ENCODE measurements around the gene SDK2. TPM values are rescaled to one million over a fixed set of nuclear protein-coding genes. Genes with fewer than 3 reads are reported as not detected.

SDK2 gene
- polyA plus RNA-seq, 1 of the 3 experiments (the other 2 are of a cell fraction): 0.02 TPM

- Histone ChIP-seq H3K79me2 (ENCODE audit: insufficient read depth) (no peaks in the 10 kb centered on the region), H3K4me3 (ENCODE audit: low read depth in 2 of 2, low read length in 1 of 2) (no peak overlapping the region), H2AFZ (ENCODE audit: low read depth) (no peak overlapping the region), H3F3A (replicated peaks; ENCODE audit: insufficient read depth) (no peaks in the 10 kb centered on the region), H3K27me3 (ENCODE audit: insufficient read depth) (no peaks in the 10 kb centered on the region), H3K36me3 (replicated peaks in 1 of 2; ENCODE audit: control insufficient read depth in 1 of 2, insufficient read depth in 2 of 2, low read length in 1 of 2) (no peaks in the 10 kb centered on the region), H3K9me3 (no peaks in the 10 kb centered on the region), H3K4me1 (ENCODE audit: control insufficient read depth in 1 of 2, insufficient read depth in 2 of 2, low read depth in 1 of 2, low read length in 1 of 2) (peaks cover 0 to 3% of the 10 kb centered on the region in 2 experiments; a peak in 1 of 4 replicates), H3K9ac (no peak overlapping the region), H3K27ac (ENCODE audit: low read depth in 2 of 2, low read length in 1 of 2) (no peak overlapping the region), H3K9me2 (no peaks in the 10 kb centered on the region), H3K4me2 (no peak overlapping the region), H4K20me1 (ENCODE audit: insufficient read depth) (no peaks in the 10 kb centered on the region)
- WGBS (ENCODE audit: low lambda C conversion rate): 36% methylated on average over 5 of the region's 5 CpGs
- ChIA-PET POLR2A (no interaction called here), CTCF (interaction anchor here (1.2 to 1.7 kb wide), 3 partner anchors 10 to 189 kb away, joined by 3 to 5 read pairs (median 4); no protein-coding TSS in a partner anchor)
- TF ChIP-seq FOSL2 (IDR thresholded peaks at IDR 0.05; ENCODE audit: borderline replicate concordance, low read depth) (no peak), RCOR1 (IDR thresholded peaks at IDR 0.05; ENCODE audit: low read length) (no peak), EP300 (IDR thresholded peaks at IDR 0.05; ENCODE audit: borderline replicate concordance in 1 of 2, low read depth in 1 of 2, low read length in 1 of 2) (no peak), REST (IDR thresholded peaks at IDR 0.05; ENCODE audit: low read depth, low read length) (no peak), JUND (IDR thresholded peaks at IDR 0.05) (no peak)
- no peak for DNase-seq
These were observed 122.9 kb downstream of the SDK2 start for GRCh38 chr17:73521376-73521775.

- POLR2A ChIA-PET: no interaction called here
- H3K9me2 ChIP-seq: no peaks in the 10 kb centered on the region
- DNase-seq: no peak
- H3K79me2 ChIP-seq (ENCODE audit: insufficient read depth): no peaks in the 10 kb centered on the region
- H3F3A ChIP-seq (replicated peaks; ENCODE audit: insufficient read depth): no peaks in the 10 kb centered on the region
- CTCF ChIA-PET: interaction anchor here (0.6 to 1.7 kb wide), 3 partner anchors 90 to 683 kb away, joined by 3 to 5 read pairs (median 4); no protein-coding TSS in a partner anchor
- H2AFZ ChIP-seq (ENCODE audit: low read depth): no peak overlapping the region
- no peaks in the 10 kb centered on the region for H3K36me3 ChIP-seq (replicated peaks in 1 of 2; ENCODE audit: control insufficient read depth in 1 of 2, insufficient read depth in 2 of 2, low read length in 1 of 2)
- no peak overlapping the region for H3K4me3 ChIP-seq (ENCODE audit: low read depth in 2 of 2, low read length in 1 of 2)
- H3K4me2 ChIP-seq: no peak overlapping the region
- H4K20me1 ChIP-seq (ENCODE audit: insufficient read depth): no peaks in the 10 kb centered on the region
- no peak overlapping the region for H3K27ac ChIP-seq (ENCODE audit: low read depth in 2 of 2, low read length in 1 of 2)
- TF ChIP-seq RXRA (IDR thresholded peaks at IDR 0.05; ENCODE audit: borderline replicate concordance, low read depth) (no peak), EP300 (IDR thresholded peaks at IDR 0.05; ENCODE audit: borderline replicate concordance in 1 of 2, low read depth in 1 of 2, low read length in 1 of 2) (no peak), RFX5 (IDR thresholded peaks at IDR 0.05; ENCODE audit: low read length) (no peak), CTCF (IDR thresholded peaks at IDR 0.05) (no peak), GATA2 (CRISPR knock-in tag; IDR thresholded peaks at IDR 0.05) (no peak), POLR2AphosphoS5 (IDR thresholded peaks at IDR 0.05; ENCODE audit: low read depth, low read length) (no peak), IRF3 (IDR thresholded peaks at IDR 0.05; ENCODE audit: low read depth, low read length) (no peak), MAX (IDR thresholded peaks at IDR 0.05; ENCODE audit: low read depth) (no peak)
- H3K4me1 ChIP-seq (ENCODE audit: control insufficient read depth in 1 of 2, insufficient read depth in 2 of 2, low read depth in 1 of 2, low read length in 1 of 2): peaks cover 0 to 4% of the 10 kb centered on the region in 2 experiments; a peak in 1 of 4 replicates
- no peaks in the 10 kb centered on the region for H3K27me3 ChIP-seq (ENCODE audit: insufficient read depth)
- H3K9me3 ChIP-seq: no peaks in the 10 kb centered on the region
- 30% methylated on average over 6 of the region's 7 CpGs for WGBS (ENCODE audit: low lambda C conversion rate)
- H3K9ac ChIP-seq: no peak overlapping the region
These were observed 123.9 kb downstream of the SDK2 start for GRCh38 chr17:73520369-73520761.
